ENCODE data around the gene WHRN. TPM values are rescaled to one million over a fixed set of nuclear protein-coding genes. Genes with fewer than 3 reads are reported as not detected.

WHRN gene
- total RNA-seq, 1 donor from 2014 or later: 3.1 TPM

DNA sequence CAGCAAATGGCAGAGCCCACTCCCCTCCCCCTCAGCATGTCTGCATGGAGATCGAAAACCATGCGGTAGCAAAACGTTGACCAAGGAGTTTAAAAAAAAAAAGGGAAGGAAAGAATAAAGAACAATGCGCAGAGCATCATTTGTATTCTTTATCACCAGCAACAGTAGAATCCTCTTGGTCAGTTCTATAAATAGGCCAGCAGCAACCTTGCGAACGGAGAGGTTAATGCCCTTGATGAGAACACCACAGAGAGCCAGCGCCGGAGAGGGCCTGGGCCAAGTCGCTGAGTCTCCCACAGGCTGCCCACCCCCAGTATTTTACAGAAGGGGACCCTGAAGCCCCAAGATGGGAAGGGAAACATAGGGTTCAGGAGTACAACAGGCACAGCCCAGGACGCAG lies 22.7 kb downstream of the WHRN start:
- no peak for ATAC-seq
- intact Hi-C loops (cut with DNase I): no loop called here
- H3K36me3 ChIP-seq: no peaks in the 10 kb centered on the region

DNA sequence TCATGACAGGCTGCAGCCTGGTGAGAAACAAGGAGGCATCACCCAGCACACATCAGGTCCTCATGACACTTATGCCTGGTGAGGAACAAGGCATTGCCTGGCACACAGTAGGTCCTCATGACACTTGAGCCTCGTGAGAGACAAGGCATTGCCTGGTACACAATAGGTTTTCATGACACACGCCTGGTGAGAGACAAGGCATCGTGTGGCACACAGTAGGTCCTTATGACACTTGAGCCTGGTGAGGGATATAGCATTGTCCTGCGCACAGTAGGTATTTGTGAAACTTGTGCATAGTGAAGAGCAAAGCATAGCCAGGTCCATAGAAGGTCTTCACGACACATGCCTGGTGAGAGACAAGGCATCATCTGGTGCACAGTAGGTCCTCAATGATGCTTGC lies 23.5 kb downstream of the WHRN start:
- Histone ChIP-seq H3K4me1 (no peaks in the 10 kb centered on the region), H3K27ac (no peak overlapping the region), H3K9me3 (no peaks in the 10 kb centered on the region), H3K36me3 (no peaks in the 10 kb centered on the region), H3K4me3 (no peak overlapping the region), H3K27me3 (no peaks in the 10 kb centered on the region)
- no peak for ATAC-seq
- DNase-seq: no peak
- intact Hi-C loops (cut with DNase I): no loop called here
- TF ChIP-seq, protein P1, sequence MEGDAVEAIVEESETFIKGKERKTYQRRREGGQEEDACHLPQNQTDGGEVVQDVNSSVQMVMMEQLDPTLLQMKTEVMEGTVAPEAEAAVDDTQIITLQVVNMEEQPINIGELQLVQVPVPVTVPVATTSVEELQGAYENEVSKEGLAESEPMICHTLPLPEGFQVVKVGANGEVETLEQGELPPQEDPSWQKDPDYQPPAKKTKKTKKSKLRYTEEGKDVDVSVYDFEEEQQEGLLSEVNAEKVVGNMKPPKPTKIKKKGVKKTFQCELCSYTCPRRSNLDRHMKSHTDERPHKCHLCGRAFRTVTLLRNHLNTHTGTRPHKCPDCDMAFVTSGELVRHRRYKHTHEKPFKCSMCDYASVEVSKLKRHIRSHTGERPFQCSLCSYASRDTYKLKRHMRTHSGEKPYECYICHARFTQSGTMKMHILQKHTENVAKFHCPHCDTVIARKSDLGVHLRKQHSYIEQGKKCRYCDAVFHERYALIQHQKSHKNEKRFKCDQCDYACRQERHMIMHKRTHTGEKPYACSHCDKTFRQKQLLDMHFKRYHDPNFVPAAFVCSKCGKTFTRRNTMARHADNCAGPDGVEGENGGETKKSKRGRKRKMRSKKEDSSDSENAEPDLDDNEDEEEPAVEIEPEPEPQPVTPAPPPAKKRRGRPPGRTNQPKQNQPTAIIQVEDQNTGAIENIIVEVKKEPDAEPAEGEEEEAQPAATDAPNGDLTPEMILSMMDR (IDR thresholded peaks at IDR 0.05): no peak

More for the DNA sequence above, 22.7 kb downstream of the WHRN start:
- H3K9me3 ChIP-seq: no peaks in the 10 kb centered on the region
- H3K27ac ChIP-seq: no peak overlapping the region
- no peak overlapping the region for H3K4me3 ChIP-seq
- H3K27me3 ChIP-seq: no peaks in the 10 kb centered on the region
- TF ChIP-seq, protein P1 (IDR thresholded peaks at IDR 0.05): no peak
- DNase-seq: no peak
- H3K4me1 ChIP-seq: no peaks in the 10 kb centered on the region

DNA sequence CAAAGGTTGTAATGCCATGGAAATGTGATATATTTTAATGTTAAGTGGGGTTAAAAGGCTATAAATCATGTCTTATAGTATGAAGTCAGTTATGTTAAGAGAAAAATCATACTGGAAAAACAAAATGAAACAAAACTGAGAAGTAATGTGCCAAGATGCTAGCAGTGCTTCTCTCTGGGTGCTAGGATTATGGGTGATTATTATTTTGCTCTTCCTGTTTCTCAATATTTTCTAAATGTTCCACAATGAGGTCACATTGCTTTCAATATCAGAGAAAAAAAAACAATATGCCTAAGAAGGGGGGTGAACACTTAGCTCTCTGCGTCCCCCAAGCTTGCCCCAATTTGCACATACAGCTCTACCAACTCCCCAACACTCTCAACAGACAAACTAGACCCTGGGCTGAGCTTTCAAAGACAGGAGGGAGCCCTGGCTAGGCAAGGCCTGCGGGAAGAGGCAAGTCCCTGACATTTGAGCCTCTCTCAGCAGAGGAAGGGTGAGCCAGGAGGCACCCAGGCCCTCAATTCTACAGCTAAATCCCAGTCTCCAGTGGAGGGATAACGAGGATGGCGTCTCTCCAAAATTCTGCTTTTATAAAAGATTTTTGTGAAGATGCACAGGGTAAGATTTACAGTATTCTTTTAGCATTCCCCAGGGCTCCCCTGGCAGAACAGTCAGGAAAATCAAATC lies 24.4 kb downstream of the WHRN start:
- Histone ChIP-seq H3K4me3 (no peak overlapping the region), H3K36me3 (no peaks in the 10 kb centered on the region), H3K9me3 (no peaks in the 10 kb centered on the region), H3K4me1 (no peaks in the 10 kb centered on the region), H3K27me3 (no peaks in the 10 kb centered on the region), H3K27ac (no peak overlapping the region)
- intact Hi-C loops (cut with DNase I): no loop called here
- TF ChIP-seq, protein P1 (IDR thresholded peaks at IDR 0.05): no peak
- DNase-seq (no peak), ATAC-seq (no peak)

DNA sequence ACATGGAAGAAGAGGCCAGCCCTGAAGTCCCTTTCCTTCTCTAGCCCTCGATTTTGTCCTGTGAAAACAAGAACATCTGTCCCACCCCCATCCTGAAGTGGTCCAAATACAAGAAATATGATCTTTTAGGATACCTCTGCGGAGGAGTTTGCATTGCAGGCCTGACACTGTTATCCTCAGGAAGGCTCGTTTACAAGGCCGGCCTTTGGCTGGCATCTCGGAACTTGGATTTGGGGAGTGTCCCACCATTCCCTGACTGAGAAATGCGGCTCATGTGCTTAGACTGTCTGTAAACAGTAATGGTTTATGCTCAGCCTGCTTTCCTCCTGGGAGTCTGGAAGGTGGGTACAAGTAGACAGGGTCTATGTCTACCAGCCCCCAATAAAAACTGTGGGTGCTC lies 26.4 kb downstream of the WHRN start:
- no peak for ATAC-seq
- no peak for DNase-seq
- Histone ChIP-seq H3K36me3 (no peaks in the 10 kb centered on the region), H3K9me3 (no peaks in the 10 kb centered on the region), H3K4me1 (no peaks in the 10 kb centered on the region), H3K4me3 (no peak overlapping the region), H3K27me3 (no peaks in the 10 kb centered on the region), H3K27ac (no peak overlapping the region)
- intact Hi-C loops (cut with DNase I): no loop called here
- TF ChIP-seq, protein P1 (IDR thresholded peaks at IDR 0.05): no peak

DNA sequence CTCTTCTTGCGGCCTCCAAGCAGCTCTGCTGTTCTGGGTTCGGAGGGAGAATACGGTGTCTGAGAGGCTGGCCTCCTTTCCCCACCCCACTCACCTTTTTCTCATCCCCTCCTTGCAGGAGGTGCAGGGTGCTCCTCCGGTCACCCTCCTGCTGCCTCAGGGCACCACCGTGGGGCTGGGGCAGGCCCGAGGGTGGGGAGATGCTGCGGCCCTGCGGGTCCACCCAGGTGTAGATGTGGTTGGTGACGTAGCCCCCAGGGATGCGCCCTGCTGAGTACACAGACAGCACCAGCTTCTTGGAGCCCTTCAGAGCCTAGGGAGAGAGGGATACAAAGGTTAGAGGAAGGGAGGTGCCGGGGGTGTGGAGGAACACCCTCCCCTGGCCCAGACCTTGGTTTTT lies 26.8 kb downstream of the WHRN start:
- TF ChIP-seq, protein P1 (IDR thresholded peaks at IDR 0.05): no peak
- H3K36me3 ChIP-seq: no peaks in the 10 kb centered on the region
- no peak for ATAC-seq
- DNase-seq: no peak
- no peaks in the 10 kb centered on the region for H3K9me3 ChIP-seq
- intact Hi-C loops (cut with DNase I): no loop called here
- no peak overlapping the region for H3K4me3 ChIP-seq
- no peaks in the 10 kb centered on the region for H3K27me3 ChIP-seq
- H3K4me1 ChIP-seq: no peaks in the 10 kb centered on the region
- H3K27ac ChIP-seq: no peak overlapping the region

DNA sequence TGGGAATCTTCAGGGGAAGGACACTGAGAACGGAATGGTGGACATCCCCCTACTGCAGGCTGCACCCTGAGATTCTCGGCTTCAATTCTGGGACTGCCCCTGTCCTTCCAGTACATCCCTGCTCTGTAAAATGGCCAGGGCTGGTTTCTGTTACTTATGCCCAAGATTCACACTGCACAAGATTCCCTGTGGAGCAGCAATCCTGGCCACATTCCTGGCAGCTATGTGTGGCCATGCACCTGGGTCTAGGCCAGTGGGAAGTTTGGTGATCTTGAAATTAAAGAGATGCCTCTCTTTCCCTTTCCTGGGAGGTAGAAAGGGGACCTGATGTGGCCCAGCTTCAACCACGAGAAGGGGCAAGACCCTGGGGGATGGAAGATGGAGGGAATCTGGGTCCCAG lies 27.6 kb downstream of the WHRN start:
- H3K9me3 ChIP-seq: no peaks in the 10 kb centered on the region
- no peak for ATAC-seq
- H3K4me1 ChIP-seq: no peaks in the 10 kb centered on the region
- H3K27ac ChIP-seq: no peak overlapping the region
- H3K27me3 ChIP-seq: no peaks in the 10 kb centered on the region
- no peak overlapping the region for H3K4me3 ChIP-seq
- DNase-seq: no peak
- intact Hi-C loops (cut with DNase I): no loop called here
- TF ChIP-seq, protein P1 (IDR thresholded peaks at IDR 0.05): no peak
- no peaks in the 10 kb centered on the region for H3K36me3 ChIP-seq
